SKM-1 treated with dmso at 0.1 percent for 144 hours (cell line): ENCODE results near the gene P4HTM.
"Not testable (repeated sequence)": the region's sequence is repeated elsewhere in the genome, so short reads cannot be mapped to it uniquely, and the experiment has no call there.

ENCODE experiments used
- DNase-seq: peaks from one replicate; lab custom pipeline; 2025; ENCODE audit not compliant: unreplicated experiment; lab: John Stamatoyannopoulos, UW

The P4HTM gene

DNA sequence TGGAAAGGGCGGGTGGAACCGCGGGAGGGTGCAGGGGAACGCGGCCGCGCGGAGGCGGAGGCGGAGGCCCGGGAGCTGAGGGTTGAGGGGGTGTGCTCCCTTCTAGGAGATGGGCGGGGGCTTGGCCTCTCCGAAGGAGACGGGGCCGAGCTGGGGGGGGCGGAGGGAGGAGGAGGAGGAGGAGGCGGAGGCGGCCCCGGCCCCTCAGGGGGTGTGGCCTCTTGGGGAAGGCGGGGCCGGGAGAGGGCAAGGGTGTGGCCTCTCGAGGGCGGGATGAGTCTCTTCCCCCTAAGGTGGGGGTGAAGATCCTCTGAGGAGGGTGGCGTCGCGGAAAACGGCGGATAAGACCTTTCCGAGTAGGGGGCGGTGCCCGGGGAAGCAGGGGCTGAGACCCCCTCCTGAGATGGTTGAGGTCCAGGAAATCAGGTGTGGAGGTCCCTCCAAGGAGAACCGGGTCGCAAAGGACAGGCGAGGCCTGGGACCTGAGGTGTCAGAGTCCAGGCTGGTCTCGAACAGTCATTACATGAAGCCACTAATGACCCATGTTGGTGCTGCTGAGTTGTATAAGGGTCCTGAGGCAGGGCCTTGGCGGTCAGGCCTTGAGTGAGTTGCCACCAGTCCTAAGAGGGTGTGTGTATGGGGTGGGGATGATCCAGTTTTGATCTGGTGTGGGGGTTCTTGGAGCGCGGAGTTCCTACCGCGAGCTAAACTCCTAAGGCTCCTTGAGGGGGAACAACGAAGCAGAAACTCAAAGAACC lies 17.9 kb downstream of the P4HTM start:
- peak; percentile 80 for DNase-seq

DNA sequence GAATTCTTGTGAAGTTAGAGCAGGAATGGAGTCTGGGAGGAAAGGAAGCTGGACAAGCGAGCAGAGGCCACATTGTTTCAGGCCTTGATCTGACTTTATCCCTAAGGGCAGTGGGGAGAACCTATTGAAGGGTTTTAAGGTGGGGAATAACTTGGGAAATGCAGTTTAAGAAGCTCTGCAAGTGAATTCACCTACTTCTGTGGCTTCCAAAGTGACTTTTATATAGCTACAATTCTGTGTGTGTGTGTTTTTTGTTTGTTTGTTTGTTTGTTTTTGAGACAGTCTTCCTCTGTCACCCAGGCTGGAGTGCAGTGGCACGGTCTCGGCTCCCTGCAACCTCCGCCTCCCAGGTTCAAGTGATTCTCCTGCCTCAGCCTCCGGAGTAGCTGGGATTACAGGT lies 18.6 kb downstream of the P4HTM start:
- not testable (repeated sequence) for DNase-seq

GRCh38 chr3:49009396-49009795 lies 19.4 kb downstream of the P4HTM start:
- DNase-seq = no peak

- DNase-seq = no peak
Measured at GRCh38 chr3:49012441-49013017, 22.5 kb downstream of the P4HTM start.

- no peak for DNase-seq
Measured at GRCh38 chr3:49013113-49013737, 23.2 kb downstream of the P4HTM start.

DNA sequence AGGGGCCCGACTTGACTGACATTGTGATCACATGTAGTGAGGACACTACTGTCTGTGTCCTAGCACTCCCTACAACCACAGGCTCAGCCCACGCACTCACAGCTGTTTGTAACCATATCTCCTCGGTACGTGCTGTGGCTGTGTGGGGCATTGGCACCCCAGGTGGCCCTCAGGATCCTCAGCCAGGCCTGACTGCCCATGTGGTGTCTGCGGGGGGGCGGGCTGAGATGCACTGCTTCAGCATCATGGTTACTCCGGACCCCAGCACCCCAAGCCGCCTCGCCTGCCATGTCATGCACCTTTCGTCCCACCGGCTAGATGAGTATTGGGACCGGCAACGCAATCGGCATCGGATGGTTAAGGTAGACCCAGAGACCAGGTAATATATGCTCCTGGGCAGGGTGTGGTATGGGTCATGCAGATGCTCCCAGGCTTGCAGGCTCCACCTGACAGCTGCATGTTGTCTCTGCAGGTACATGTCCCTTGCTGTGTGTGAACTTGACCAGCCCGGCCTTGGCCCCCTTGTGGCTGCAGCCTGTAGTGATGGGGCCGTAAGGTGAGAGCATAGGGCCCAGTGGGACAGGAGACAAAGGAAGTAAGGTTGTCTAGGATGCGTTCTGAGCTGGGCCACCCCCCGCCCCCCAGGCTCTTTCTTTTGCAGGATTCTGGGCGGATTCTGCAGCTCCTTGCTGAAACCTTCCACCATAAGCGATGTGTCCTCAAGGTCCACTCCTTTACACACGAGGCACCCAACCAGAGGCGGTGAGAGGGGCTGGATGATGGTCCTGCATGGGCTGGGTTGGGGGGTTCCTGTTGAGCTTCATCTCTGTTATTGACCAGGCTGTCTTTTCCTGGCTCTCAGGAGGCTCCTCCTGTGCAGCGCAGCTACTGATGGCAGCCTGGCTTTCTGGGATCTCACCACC lies 24.0 kb downstream of the P4HTM start:
- DNase-seq = peak; percentile 38

DNA sequence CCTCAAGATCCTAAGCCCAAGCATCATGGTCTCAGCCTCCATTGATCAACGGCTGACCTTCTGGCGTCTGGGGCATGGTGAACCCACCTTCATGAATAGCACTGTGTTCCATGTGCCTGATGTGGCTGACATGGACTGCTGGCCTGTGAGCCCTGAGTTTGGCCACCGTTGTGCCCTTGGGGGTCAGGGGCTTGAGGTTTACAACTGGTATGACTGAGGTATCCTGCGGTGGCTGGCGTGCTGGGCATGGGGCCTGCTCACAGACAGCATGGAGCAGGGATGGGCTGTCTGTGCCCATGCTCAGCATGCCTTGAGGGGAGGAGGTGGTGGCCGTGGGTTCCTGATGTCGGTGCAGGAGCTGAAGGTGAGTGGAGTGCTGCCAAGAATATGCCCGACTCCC lies 25.0 kb downstream of the P4HTM start:
- no peak for DNase-seq

DNA sequence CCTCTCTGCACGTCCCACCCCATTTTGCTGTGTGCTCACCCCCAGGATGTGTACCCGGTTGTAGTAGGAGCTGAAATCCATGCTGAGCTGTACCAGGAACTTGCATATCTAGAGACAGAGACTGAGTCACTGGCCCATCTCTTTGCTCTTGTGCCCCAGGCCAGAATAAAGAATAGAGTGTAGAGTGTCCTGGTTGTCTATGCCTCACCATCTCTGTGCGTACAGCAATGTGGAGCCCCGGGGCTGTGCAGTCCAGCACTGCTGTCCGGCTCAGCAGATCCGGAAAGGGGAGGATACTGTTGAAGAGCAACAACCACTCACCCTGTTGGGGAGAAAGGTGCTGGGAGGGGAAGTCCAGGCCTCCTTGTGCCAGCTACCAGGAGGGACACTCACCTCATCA lies 25.7 kb downstream of the P4HTM start:
- no peak for DNase-seq

GRCh38 chr3:49016414-49017228 lies 26.6 kb downstream of the P4HTM start:
- DNase-seq = no peak

GRCh38 chr3:49017229-49017970 lies 27.4 kb downstream of the P4HTM start:
- no peak for DNase-seq

DNA sequence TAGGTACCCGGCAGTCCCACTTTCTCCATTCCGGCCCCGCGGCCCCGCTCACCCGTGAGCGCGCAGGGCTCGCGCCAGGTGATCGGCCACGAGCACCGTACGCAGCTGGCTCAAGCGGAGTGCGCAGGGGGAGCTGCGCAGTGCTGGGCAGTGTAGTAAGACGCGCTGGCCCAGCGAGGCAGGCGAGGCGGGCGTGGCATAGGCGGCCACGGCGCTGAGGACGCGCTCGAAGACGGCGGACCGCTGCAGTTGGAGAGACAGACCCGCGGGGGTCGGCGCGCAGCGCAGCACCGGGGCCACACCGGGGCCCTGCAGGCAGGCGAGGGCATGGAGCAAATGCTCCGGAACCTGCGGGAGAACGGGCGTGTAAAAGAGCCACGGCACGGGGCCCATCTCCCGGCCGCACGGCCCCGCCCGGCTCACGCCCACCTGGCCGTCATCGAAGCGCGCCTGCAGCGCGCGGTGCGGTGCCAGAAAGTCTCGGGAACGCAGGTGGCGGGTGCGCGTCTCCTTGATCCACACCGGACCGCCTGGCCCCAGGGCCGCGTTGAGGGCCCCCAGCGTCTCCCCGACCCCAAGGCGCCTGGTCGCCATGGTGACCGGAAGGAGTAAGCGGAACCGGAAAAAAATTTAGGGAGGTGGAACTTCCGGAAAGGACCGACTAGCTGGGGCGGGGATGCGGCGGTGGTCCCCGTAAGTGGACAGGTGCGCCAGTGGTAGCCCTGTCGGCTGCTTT lies 28.1 kb downstream of the P4HTM start, which contains the start of gene DALRD3:
Gene DALRD3, minus strand, starts transcription at position 610 of the 736 bp plus-strand sequence. Its CDS starts 16 bp downstream, at position 594.
- DNase-seq = peak; percentile 64

- DNase-seq = no peak
Measured at GRCh38 chr3:49018707-49019006, 28.6 kb downstream of the P4HTM start.

DNA sequence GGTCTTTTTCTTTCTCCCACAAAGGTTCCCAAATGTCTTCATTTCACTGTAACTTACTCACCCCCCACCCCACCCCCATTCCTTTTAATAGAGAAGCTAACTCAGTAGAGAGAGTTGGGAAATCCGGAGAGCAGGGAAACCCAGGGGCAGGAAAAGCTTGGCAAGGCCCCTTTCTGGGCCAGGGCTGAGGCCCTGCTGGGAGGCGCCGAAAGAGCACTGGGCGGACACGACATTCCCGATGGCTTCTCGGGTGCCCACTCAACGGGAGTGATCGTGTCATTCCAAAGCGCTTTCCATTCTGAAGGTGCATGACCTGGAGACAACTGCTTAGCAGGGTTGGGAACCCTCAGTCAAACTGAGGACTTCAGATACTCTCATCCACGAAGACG lies 29.9 kb downstream of the P4HTM start:
- no peak for DNase-seq

DNA sequence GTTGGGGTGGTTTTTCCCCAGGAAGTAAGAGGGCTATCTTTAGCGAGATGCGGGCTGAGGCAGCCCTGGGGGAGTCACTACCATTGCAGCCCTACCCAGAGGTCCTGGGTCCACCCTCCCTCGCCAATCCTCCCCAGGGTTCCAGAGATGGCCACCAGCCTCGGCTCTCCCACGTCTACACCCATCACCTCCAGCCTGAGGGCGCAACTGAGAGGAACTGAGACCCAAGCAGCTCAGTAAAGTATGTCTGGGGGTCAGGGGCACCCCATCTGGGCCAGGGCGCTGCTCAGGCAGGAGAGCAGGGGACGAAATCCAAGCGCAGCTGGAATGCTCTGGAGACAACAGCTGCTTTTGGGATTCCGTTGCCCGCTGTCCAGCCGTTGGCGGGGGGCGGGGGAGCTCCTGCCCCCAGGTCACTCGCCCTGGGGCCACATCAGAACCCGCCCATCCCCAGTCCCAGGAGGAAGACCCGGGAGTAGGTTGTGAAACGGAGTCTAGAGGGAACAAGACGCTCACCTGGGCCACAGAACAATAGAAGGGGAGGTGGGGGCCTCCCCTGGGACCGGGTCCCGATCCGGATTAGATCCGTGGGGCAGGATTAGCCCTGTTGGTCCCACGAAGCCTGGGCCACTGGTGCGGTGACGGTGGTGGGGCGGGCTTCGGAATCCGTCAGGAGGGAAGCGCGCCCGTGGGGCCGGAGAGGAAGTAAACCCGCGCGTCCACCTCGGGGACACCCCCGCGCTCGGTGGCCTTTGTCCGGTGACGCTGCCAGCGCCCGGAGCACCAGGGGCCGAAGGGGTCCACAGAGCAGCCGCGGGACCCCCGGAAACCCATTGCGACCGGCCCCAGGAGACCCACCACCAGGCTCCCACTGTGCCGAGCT lies 30.5 kb downstream of the P4HTM start:
- peak; percentile 19 for DNase-seq

DNA sequence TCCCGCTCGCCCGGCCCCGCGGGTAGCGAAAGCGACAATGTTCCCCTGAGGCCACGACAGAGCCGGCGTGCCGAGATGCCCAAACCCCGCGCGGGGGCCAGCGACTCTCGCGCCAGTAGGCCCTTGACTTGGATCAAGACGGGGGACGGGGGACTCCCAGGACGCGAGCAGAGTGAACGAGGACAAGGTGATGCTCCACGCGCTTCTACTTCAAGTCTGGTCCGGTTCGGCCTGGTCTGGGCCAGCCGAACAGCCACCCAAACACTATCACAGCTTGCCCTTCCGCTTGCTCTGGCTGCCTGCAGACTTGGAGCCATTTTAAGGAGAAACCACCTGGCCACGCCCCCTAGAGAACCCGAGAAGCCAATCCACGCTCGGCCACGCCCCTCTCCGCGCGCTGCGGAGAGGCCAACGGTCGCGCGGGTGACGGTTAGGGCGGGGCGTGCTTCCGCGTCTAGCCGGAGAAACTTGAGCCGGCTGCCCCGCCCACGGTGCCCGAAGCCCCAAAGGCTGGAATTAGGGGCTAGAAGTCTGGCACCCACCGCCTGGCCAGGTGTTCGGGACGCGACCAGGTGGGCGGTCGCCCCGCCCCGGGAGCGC lies 31.3 kb downstream of the P4HTM start:
- DNase-seq = peak; percentile 95

- peak; percentile 76 for DNase-seq
Measured at GRCh38 chr3:49021813-49022687, 32.0 kb downstream of the P4HTM start, which contains the start of gene NDUFAF3. NDUFAF3 (plus strand) TSS chr3:49022121; CDS start chr3:49022145, 24 bp downstream.
